HUES48 (cell line): ENCODE results near the gene ZNF8.

ENCODE experiments used
- H3K27ac ChIP-seq: one replicate; pipeline ENCODE4 v1.7.0; 2013; ENCODE audit warnings: low read depth, low read length, inconsistent platforms
- H3K27me3 ChIP-seq: 2 replicates; pipeline ENCODE4 v1.6.1; 2013; ENCODE audit warnings: mild to moderate bottlenecking, low read length; ENCODE audit not compliant: control insufficient read depth, insufficient read depth
- H3K36me3 ChIP-seq: 2 replicates; pipeline ENCODE4 v1.6.1; 2013; ENCODE audit warnings: low read length; ENCODE audit not compliant: control insufficient read depth, insufficient read depth
- H3K4me1 ChIP-seq: 2 replicates; pipeline ENCODE4 v1.6.1; 2013; ENCODE audit warnings: mild to moderate bottlenecking, low read length; ENCODE audit not compliant: control insufficient read depth, insufficient read depth
- H3K4me3 ChIP-seq: 2 replicates; pipeline ENCODE4 v1.5.1; 2013; ENCODE audit warnings: mild to moderate bottlenecking, low read depth, low read length
- H3K9ac ChIP-seq: 2 replicates; pipeline ENCODE4 v1.6.1; 2013; ENCODE audit warnings: mild to moderate bottlenecking, low read depth, low read length, moderate library complexity
- H3K9me3 ChIP-seq: 2 replicates; pipeline ENCODE4 v1.6.1; 2013; ENCODE audit warnings: low read length; ENCODE audit not compliant: control insufficient read depth, insufficient read depth

The ZNF8 gene

DNA sequence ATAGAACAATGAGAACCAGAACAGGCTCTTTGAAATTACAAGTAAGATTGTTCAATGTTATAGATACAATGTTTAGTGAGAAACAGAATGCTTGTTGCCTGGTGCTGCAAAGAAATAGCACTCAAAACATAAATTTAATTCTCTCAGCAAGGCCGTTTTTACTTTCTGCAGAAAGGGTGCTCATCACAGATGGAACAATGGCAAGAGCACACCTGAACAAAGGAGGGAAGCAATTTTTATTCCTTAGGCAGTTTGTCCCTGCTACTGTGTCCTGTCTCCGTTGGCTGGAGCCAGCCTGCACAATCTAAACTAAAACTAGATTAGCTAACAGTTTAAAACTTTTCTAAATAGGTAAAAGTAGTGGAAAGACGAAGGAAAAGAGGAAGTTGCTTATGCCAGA, 10.4 kb upstream of the ZNF8 start:
- Histone ChIP-seq H3K27ac (no peak overlapping the region), H3K36me3 (peaks cover 33% of the 10 kb centered on the region), H3K4me3 (no peak overlapping the region), H3K4me1 (no peaks in the 10 kb centered on the region), H3K27me3 (no peaks in the 10 kb centered on the region), H3K9ac (no peak overlapping the region), H3K9me3 (peaks cover 47% of the 10 kb centered on the region)

DNA sequence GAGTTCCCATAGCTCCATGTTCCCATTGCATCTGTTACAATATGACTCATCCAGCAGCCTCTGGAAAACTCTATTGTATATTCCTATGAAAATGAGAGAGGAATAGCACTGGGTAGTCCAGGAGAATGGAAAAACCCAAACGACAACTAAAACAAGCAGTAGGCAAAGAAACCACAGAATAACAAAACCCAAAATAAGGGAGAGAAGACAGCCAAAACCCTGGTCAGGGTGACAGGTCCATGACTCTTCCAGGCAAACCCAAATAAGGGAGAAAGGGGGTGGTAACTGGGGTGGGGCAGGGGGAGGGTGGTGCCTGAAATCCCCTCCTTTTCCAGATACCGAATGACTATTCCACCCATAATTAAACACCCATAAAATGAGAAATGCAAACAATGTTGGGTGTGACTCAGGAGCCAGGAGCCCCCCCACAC, 4.0 kb upstream of the ZNF8 start:
- Histone ChIP-seq H3K9ac (no peak overlapping the region), H3K4me1 (peaks cover under 1% of the 10 kb centered on the region), H3K27me3 (no peaks in the 10 kb centered on the region), H3K36me3 (peaks cover 19% of the 10 kb centered on the region), H3K27ac (no peak overlapping the region), H3K9me3 (peaks cover 3% of the 10 kb centered on the region; the same call in 1 of the 2 replicates), H3K4me3 (no peak overlapping the region)

DNA sequence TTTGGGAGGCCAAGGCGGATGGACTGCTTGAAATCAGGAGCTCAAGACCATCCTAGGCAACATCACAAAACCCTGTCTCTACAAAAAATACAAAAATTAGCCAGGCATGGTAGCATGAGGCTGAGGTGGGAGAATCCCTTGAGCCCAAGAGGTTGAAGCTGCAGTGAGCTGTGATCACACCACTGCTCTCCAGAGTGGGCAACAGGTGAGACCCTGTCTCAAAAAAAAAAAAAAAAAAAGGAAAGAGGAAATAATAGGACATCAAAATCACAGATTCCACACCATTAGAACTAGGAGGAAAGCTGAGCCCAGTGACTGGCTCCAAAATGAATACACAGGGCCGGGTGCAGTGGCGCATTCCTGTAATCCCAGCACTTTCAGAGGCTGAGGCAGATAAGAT, 3.2 kb upstream of the ZNF8 start:
- Histone ChIP-seq H3K4me1 (peaks cover 8% of the 10 kb centered on the region), H3K9ac (no peak overlapping the region), H3K9me3 (no peaks in the 10 kb centered on the region), H3K36me3 (peaks cover 22% of the 10 kb centered on the region), H3K27ac (no peak overlapping the region), H3K4me3 (no peak overlapping the region), H3K27me3 (no peaks in the 10 kb centered on the region)

DNA sequence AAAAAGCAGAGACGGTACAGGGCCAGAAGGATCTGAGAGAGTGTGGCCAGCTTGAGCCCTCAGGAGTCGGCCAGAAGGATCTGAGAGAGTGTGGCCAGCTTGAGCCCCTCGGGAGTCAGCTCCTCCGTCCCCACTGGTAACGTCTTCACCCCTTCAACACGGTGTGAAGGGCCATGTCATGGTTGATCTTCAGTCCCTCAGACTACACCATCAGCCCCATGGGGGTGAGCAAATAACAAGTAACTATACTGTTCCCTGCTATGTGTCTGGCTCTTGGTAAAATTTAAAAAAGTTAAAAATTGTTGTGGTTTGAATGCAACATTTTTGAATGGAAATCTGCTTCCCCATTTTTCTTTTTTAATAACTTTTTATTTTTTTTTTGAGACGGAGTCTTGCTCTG, 1.6 kb upstream of the ZNF8 start:
- no peak overlapping the region for H3K4me3 ChIP-seq
- no peak overlapping the region for H3K9ac ChIP-seq
- H3K9me3 ChIP-seq: no peaks in the 10 kb centered on the region
- peaks cover 25% of the 10 kb centered on the region for H3K36me3 ChIP-seq
- peaks cover 8% of the 10 kb centered on the region for H3K4me1 ChIP-seq
- H3K27me3 ChIP-seq: no peaks in the 10 kb centered on the region
- H3K27ac ChIP-seq: no peak overlapping the region

DNA sequence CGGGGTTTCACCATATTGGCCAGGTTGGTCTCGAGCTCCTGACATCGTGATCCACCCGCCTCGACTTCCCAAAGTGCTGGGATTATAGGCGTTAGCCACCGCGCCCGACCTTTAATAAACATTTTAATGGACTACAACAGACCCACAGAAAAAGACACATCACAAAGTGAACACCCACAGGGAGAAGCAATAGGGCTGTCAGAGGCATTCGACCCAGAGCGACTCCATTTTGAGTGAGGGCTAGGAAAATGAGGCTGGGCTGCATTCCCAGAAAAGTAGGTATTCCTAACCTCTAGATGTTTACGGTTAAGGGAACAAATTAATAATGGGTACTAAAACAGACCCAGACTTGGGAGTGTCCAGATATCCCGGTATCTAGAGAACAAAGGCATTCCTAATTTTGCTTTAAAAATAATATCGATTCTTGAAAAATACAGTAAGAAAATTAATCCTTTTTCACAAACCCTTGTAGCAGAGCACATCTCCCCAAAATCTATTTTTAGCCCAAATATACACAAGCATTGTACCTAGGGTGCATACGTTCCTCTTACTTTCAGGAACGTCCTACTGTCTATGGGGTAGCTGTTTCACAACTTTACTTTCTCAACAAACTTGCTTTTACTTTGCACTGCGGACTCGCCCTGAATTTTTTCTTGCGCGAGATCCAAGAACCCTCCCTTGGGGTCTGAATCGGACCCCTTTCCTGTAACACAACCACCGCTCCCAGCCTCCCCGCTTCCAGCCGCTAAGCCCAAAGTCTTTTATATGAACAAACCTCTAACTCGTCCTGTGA, 811 bp upstream of the ZNF8 start:
- peak overlapping the region; percentile 96 for H3K9ac ChIP-seq
- H3K4me1 ChIP-seq: peaks cover 8% of the 10 kb centered on the region
- no peaks in the 10 kb centered on the region for H3K9me3 ChIP-seq
- no peaks in the 10 kb centered on the region for H3K27me3 ChIP-seq
- H3K4me3 ChIP-seq: peak overlapping the region; percentile 91
- H3K36me3 ChIP-seq: peaks cover 27% of the 10 kb centered on the region
- peak overlapping the region; percentile 90 for H3K27ac ChIP-seq

DNA sequence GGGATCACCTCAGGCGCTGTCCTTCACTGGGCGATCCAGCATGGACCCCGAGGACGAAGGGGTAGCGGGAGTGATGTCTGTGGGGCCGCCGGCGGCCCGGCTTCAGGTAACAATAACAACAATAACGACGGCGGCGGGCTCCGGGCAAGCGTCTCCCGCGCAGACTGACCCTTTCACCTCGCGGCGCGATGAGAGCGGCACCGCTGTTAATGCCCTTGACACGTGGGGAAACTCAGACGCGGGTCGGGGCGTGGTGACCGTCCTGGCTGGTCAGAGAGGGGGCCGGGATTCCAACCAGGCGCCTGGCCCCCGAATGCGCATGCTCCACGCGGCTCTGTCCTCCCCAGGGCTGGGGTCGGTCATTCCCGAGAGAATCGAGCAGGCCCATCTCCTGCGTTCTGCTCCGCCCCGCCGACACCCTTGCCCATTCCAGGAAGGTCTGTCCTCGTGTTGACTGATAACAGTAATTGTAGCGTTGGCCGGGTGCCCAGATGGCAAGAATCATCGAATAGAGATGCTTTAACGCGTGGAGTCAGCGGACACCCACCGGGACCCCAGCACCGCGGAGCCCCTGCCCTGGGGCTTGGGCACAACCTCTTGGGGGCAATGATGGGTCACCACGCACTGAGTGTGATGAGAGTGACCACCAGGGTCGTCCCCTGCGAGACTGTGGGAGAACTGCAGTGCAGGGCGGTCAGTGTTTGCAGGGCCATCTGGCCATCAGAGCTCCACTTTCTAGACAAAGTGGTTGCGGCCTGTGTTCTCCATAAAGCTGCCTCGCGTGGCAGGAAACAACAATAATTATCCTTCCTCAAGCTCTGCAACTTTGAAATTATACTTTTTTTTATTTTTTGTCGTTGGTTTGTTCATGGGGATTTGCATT, 528 bp downstream of the ZNF8 start:
- Histone ChIP-seq H3K9ac (peak overlapping the region; percentile 96), H3K4me3 (peak overlapping the region; percentile 91), H3K36me3 (peaks cover 27% of the 10 kb centered on the region), H3K27me3 (no peaks in the 10 kb centered on the region), H3K9me3 (no peaks in the 10 kb centered on the region), H3K27ac (peak overlapping the region; percentile 94), H3K4me1 (peaks cover 8% of the 10 kb centered on the region)

DNA sequence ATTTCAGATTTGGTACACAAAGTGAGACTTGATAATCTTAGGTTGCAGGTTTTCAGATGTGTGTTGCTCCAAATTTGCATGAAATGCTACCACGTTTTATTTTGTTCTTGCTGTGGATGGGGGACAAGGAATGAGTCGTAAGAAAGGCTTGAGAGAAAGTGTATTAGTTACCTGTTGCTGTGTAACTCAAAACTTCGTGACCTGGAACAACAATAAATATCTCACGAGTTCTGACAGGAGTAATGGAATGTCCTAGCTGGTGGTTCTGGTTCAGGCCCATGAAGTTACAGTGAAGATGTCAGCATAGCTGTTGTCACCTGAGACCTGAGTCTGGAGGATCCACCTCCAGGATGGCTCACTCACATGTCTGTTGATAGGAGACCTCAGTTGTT, 1.2 kb downstream of the ZNF8 start:
- Histone ChIP-seq H3K4me3 (peak overlapping the region; percentile 91), H3K9me3 (no peaks in the 10 kb centered on the region)

DNA sequence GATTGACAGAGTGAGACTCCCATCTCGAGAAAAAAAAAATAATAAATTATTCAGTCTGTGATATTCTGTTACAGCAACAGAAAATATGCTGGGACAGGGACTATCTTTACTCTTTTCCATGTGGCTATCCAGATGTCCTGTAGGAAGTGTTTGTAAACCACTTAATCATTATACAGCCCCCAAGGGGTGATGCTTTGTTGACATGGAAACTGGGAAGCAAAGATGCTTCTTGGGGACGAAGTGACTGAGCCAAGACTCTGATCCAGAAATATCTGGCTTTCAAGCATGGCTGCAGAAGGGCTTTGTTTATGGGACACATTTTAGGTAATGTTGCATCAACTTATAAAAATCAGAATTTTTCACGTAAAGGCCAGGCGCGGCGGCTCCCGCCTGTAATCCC, 5.4 kb downstream of the ZNF8 start:
- Histone ChIP-seq H3K9ac (no peak overlapping the region), H3K9me3 (no peaks in the 10 kb centered on the region), H3K4me1 (peaks cover 8% of the 10 kb centered on the region), H3K36me3 (peaks cover 68% of the 10 kb centered on the region), H3K4me3 (no peak overlapping the region), H3K27me3 (no peaks in the 10 kb centered on the region), H3K27ac (no peak overlapping the region)

More for the DNA sequence above, 1.2 kb downstream of the ZNF8 start:
- Histone ChIP-seq H3K27me3 (no peaks in the 10 kb centered on the region), H3K9ac (no peak overlapping the region; the same call in 1 of the 2 replicates), H3K36me3 (peaks cover 26% of the 10 kb centered on the region), H3K4me1 (peaks cover 8% of the 10 kb centered on the region), H3K27ac (no peak overlapping the region)

DNA sequence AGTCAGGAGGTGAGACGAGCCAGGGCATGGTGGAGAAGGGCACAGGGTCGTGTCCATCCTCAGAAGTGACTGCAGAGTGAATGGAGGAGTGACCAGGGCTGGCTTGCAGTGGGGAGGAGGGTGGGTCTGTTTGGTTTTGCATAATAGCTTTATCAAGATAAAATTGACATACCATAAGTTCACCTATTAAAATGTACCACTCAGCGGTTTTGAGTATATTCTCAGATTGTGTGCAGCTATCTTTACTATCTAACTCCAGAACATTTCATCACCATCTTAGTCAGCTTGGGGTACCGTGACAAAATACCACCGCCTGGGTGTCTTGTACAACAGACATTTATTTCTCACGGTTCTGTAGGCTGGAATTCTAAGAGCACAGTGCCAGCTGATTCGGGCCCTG, 13.2 kb downstream of the ZNF8 start:
- Histone ChIP-seq H3K27me3 (no peaks in the 10 kb centered on the region), H3K27ac (no peak overlapping the region), H3K36me3 (peaks cover 92% of the 10 kb centered on the region), H3K9ac (no peak overlapping the region), H3K4me1 (no peaks in the 10 kb centered on the region), H3K4me3 (no peak overlapping the region), H3K9me3 (peaks cover 6% of the 10 kb centered on the region; the same call in 1 of the 2 replicates)

DNA sequence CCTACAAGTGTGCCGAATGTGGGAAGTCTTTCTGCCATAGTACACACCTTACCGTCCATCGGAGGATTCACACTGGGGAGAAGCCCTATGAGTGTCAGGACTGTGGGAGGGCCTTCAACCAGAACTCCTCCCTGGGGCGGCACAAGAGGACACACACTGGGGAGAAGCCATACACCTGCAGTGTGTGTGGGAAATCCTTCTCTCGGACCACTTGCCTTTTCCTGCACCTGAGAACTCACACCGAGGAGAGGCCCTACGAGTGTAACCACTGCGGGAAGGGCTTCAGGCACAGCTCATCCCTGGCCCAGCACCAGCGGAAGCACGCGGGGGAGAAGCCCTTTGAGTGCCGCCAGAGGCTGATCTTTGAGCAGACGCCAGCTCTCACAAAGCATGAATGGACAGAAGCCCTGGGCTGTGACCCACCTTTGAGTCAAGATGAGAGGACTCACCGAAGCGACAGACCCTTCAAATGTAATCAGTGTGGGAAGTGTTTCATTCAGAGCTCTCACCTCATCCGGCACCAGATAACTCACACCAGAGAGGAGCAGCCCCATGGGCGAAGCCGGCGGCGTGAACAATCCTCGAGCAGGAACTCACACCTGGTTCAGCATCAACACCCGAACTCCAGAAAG, 16.1 kb downstream of the ZNF8 start:
- H3K9ac ChIP-seq: no peak overlapping the region
- no peaks in the 10 kb centered on the region for H3K4me1 ChIP-seq
- no peaks in the 10 kb centered on the region for H3K27me3 ChIP-seq
- no peak overlapping the region for H3K4me3 ChIP-seq
- peaks cover 6% of the 10 kb centered on the region; the same call in 1 of the 2 replicates for H3K9me3 ChIP-seq
- H3K36me3 ChIP-seq: peaks cover 84% of the 10 kb centered on the region
- H3K27ac ChIP-seq: no peak overlapping the region
